GM19397 (cell line): ENCODE data around the gene FGFRL1.

Source experiments
- ATAC-seq: cut with Tn5 transposase; IDR thresholded peaks from one replicate; pipeline ENCODE4 v1.9.1; 2021; ENCODE audit warnings: mild to moderate bottlenecking, moderate library complexity; ENCODE audit not compliant: unreplicated experiment

FGFRL1 gene

GRCh38 chr4:1062419-1062818 is 51.0 kb downstream of the FGFRL1 start:
- no peak for ATAC-seq

GRCh38 chr4:1065732-1066131 is 54.3 kb downstream of the FGFRL1 start:
- ATAC-seq = no peak

DNA sequence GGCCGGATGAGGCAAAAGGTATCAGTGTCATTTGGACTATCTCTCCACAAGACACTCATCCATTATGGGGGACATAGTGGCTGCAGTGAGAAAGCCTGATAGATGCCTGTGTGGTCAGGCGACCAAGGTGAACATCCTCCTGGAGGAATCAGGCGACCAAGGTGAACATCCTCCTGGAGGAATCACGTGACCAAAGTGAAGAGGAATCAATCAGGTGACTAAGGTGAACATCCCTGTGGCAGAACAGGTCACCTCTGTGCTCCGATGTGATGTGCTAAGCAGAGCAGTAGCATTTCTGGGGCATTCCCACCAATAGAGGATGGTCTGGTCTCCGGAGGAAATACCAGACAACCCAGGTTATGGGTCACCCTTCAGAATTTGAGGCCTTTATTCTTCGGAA is 58.0 kb downstream of the FGFRL1 start:
- ATAC-seq = no peak

GRCh38 chr4:1072830-1073446 is 61.5 kb downstream of the FGFRL1 start:
- ATAC-seq = no peak

GRCh38 chr4:1074077-1074476 is 62.7 kb downstream of the FGFRL1 start:
- ATAC-seq = no peak

DNA sequence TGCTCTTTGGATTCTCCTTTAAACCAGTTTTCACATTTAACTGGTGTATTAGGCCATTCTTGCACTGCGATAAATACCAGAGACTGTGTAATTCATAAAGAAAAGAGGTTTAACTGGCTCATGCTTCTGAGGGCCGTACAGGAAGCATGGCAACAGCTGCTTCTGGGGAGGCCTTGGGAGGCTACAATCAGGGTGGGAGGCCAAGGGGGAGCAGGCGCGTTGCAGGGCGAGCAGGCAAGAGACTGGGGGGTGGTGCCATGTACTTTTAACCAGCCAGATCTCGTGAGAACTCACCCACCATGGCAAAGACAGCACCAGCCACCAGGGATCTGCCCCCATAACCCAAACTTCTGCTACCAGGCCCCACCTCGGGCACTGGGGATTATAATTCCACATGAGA is 63.8 kb downstream of the FGFRL1 start:
- ATAC-seq = no peak

DNA sequence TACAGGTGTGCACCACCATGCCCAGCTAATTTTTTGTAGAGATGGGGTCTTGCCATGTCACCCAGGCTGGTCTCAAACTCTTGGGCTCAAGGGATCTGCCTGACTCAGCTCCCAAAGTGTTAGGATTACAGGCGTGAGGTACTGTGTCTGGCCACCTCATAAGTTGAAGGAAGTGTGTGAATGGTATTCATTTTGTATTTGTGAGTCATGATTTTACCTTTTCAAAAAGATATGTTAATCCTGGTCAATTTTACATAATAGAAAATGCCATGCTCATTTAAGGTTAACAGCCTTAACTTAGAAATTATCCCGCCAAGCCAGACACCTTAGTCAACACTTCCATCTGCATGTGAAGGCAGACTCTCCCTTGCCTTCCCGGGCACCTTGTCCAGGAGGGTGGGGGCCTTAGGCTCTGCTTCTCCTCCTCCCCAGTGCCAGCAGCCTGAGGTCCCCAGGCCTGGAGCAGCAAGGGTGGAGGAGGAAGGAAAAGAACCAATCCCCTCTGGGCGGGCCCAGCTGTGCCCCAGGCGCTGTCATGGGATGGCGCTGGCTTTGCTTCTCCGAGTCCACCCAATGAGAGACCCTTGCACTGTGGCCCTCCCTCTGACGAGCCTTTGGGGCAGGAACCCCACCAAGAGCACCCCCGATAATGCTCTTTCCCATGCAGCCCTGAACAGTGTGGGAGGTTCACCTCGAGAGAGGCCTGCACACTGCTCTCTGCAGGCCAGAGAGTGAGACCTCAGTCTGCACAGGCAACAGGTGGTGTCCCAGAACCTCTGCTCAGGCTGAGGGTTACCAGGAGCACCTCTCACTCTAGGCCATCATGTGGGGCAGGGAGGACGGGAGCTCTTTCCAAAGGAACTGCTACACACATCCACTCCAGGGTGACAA is 64.6 kb downstream of the FGFRL1 start:
- no peak for ATAC-seq
